GM12874 (cell line): ENCODE measurements around the gene POFUT2.
A peak's percentile ranks its signal among the peaks of the same experiment; 100 is the strongest.

ENCODE experiments used
- TF ChIP-seq, protein P1 (sequence below): IDR thresholded peaks from 2 replicates; pipeline ENCODE4 v1.5.1; 2011; ENCODE audit warnings: low read depth, mild to moderate bottlenecking, control low read depth, low read length, moderate library complexity; ENCODE audit not compliant: insufficient read depth

The POFUT2 gene

GRCh38 chr21:45309069-45309986 lies 21.6 kb upstream of the POFUT2 start:
- TF ChIP-seq, protein P1, sequence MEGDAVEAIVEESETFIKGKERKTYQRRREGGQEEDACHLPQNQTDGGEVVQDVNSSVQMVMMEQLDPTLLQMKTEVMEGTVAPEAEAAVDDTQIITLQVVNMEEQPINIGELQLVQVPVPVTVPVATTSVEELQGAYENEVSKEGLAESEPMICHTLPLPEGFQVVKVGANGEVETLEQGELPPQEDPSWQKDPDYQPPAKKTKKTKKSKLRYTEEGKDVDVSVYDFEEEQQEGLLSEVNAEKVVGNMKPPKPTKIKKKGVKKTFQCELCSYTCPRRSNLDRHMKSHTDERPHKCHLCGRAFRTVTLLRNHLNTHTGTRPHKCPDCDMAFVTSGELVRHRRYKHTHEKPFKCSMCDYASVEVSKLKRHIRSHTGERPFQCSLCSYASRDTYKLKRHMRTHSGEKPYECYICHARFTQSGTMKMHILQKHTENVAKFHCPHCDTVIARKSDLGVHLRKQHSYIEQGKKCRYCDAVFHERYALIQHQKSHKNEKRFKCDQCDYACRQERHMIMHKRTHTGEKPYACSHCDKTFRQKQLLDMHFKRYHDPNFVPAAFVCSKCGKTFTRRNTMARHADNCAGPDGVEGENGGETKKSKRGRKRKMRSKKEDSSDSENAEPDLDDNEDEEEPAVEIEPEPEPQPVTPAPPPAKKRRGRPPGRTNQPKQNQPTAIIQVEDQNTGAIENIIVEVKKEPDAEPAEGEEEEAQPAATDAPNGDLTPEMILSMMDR: peak; percentile 73

GRCh38 chr21:45308194-45309068 lies 20.7 kb upstream of the POFUT2 start:
- TF ChIP-seq, protein P1: no peak

- TF ChIP-seq, protein P1: no peak
Observed at GRCh38 chr21:45306832-45307571, 19.3 kb upstream of the POFUT2 start.

DNA sequence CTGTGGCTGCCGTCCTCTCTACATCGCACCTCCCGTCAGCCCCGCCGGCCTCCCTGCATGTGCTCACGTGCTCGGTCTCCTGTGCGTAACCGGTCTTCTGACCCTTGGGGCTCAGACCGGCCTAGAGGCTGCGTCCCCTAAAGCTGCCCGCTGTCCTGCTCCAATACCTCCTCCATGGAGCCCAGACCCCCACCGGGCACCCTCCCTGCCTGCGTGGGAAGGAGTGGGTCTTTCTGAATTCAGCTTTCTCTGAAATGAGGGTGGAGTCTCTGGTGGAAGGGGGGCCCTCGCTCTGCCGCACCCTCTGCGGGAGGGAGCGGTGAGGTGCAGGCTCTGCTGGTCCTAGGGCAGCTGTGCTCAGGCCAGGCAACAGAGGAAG lies 18.7 kb upstream of the POFUT2 start:
- TF ChIP-seq, protein P1: no peak

GRCh38 chr21:45305836-45306235 lies 18.1 kb upstream of the POFUT2 start:
- TF ChIP-seq, protein P1: no peak

DNA sequence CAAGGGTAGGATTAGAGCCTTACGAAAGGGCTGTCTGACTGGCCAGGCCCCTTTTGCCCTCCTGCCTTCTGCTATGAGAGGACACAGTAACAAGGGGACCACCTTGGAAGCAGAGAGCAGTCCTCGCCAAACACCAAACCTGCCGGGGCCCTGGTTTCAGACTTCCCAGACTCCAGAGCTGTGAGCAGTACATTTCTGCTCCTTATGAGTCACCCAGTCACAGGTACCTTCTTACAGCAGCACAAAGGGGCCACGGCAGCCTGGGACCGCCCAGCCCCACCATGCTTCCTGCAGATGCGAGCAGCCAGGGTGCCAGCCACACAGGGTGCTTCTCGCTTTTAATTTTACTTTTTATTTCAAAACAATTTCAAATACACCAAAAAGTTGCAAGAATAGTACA lies 17.2 kb upstream of the POFUT2 start:
- TF ChIP-seq, protein P1: no peak

DNA sequence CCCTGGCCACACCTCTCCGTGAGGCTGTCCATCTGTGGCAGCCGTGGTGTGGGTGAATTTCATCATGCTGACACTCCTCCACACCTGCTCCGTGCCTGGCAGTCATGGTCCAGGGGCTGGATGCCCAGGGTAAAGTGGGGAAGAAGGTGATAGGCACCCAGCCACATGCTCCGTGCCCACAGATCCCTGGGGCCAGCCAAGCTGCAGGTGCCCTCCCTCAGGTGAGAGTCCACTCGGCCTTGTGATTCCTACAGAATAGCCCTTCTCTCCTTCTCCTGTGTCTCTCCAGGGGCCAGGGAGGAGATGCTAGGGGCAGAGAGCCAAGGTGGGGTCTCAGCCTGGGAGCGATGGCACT lies 16.8 kb upstream of the POFUT2 start:
- TF ChIP-seq, protein P1: no peak
